Esophagus squamous epithelium (tissue), 4 donors: ENCODE data around the gene CCDC93.

Experiments used
- CTCF ChIP-seq, 6 experiments: fragments of 450-650 bp in 4 of 6; fragments of 200-600 bp in 2 of 6; sonication (generic) in 2 of 6; IDR thresholded peaks; one replicate each; pipeline ENCODE4 v1.5.1; 2016 to 2019; ENCODE audit warnings: antibody characterized with exemption in 6 of 6, mild to moderate bottlenecking in 4 of 6, moderate library complexity in 4 of 6
- POLR2A ChIP-seq, 4 donors: fragments of 450-650 bp; IDR thresholded peaks; one replicate each; pipeline ENCODE4 v1.6.1; 2017; ENCODE audit warnings: antibody characterized with exemption in 4 of 4, mild to moderate bottlenecking in 4 of 4, moderate library complexity in 3 of 4

- TF ChIP-seq CTCF (IDR thresholded peaks at IDR 0.05): no peak
- no peak for TF ChIP-seq POLR2A (IDR thresholded peaks at IDR 0.05)
Measured at GRCh38 chr2:117977696-117978095, 36.2 kb downstream of the CCDC93 start.
